WTC11 (cell line): Measurements from ENCODE around the gene METTL5. TPM values are rescaled to one million over a fixed set of nuclear protein-coding genes. Genes with fewer than 3 reads are reported as not detected.
A peak's percentile ranks its signal among the peaks of the same experiment; 100 is the strongest.
"Not testable (repeated sequence)": the region's sequence is repeated elsewhere in the genome, so short reads cannot be mapped to it uniquely, and the experiment has no call there.

Source experiments
- ATAC-seq: fragments of 200-7000 bp; cut with Tn5 transposase; 2 replicates; pipeline ENCODE4 v1.10.0; 2021; ENCODE audit warnings: mild to moderate bottlenecking, moderate library complexity
- CTCF ChIA-PET: fragments of 300-600 bp; sonication (Branson Sonifier 250); formaldehyde crosslinking; loops from one replicate; lab custom pipeline; 2021; ENCODE audit warnings: antibody characterized with exemption; lab: Charles Lee
- POLR2A ChIA-PET: fragments of 350-600 bp; sonication (Branson Sonifier 250); formaldehyde crosslinking; loops from one replicate; lab custom pipeline; 2021; ENCODE audit warnings: antibody characterized with exemption; lab: Charles Lee
- DNase-seq: peaks from one replicate; pipeline ENCODE4 v3.0.0; 2021; ENCODE audit warnings: low spot score
- H3K27ac Mint-ChIP-seq: 2 replicates; pipeline ENCODE4 v1.8.0; 2021; ENCODE audit warnings: mixed read lengths
- H3K27me3 Mint-ChIP-seq: 2 replicates; pipeline ENCODE4 v1.8.0; 2021; ENCODE audit warnings: low read depth, mild to moderate bottlenecking, moderate library complexity, mixed read lengths
- H3K36me3 Mint-ChIP-seq: 2 replicates; pipeline ENCODE4 v1.8.0; 2021; ENCODE audit warnings: mixed read lengths
- H3K4me1 Mint-ChIP-seq: 2 replicates; pipeline ENCODE4 v1.8.0; 2022; ENCODE audit warnings: mixed read lengths
- H3K4me3 Mint-ChIP-seq: 2 replicates; pipeline ENCODE4 v1.8.0; 2021; ENCODE audit warnings: mild to moderate bottlenecking, moderate library complexity, mixed read lengths
- H3K9me3 Mint-ChIP-seq: 2 replicates; pipeline ENCODE4 v1.8.0; 2021; ENCODE audit warnings: mixed read lengths
- KAT7 ChIP-seq: sonication (generic); formaldehyde crosslinking; IDR thresholded peaks from 2 replicates; pipeline ENCODE4 v1.8.1; 2023; ENCODE audit warnings: missing genetic modification reagents, mild to moderate bottlenecking, borderline replicate concordance
- ZNF138 ChIP-seq: sonication (generic); formaldehyde crosslinking; conservative IDR thresholded peaks from 2 replicates; pipeline ENCODE4 v1.8.1; 2022; ENCODE audit warnings: mild to moderate bottlenecking, moderate library complexity, missing genetic modification reagents
- ZNF219 ChIP-seq: sonication (generic); formaldehyde crosslinking; IDR thresholded peaks from 2 replicates; pipeline ENCODE4 v1.8.0; 2023; ENCODE audit warnings: missing genetic modification reagents, mild to moderate bottlenecking, borderline replicate concordance
- total RNA-seq: library from RNA; stranded (reverse); gene quantifications from 3 replicates; pipeline ENCODE4 v1.2.3, GENCODE V29; 2021
- TF ChIP-seq, protein P1 (sequence below): sonication (generic); formaldehyde crosslinking; IDR thresholded peaks from 2 replicates; pipeline ENCODE4 v1.8.1; 2022; ENCODE audit warnings: low read depth, missing genetic modification reagents, borderline replicate concordance
- TF ChIP-seq, protein P2 (sequence below): sonication (generic); formaldehyde crosslinking; IDR thresholded peaks from 2 replicates; pipeline ENCODE4 v1.8.0; 2023; ENCODE audit warnings: mild to moderate bottlenecking, missing genetic modification reagents
- TF ChIP-seq, protein P3 (sequence below): fragments of 250-450 bp; sonication (Bioruptor Pico); IDR thresholded peaks from 2 replicates; pipeline ENCODE4 v1.9.0; 2021; ENCODE audit warnings: mild to moderate bottlenecking, borderline replicate concordance
- TF ChIP-seq, protein P4 (sequence below): sonication (generic); formaldehyde crosslinking; conservative IDR thresholded peaks from 2 replicates; pipeline ENCODE4 v1.8.1; 2022; ENCODE audit warnings: mild to moderate bottlenecking, missing genetic modification reagents
- TF ChIP-seq, protein P5 (sequence below): sonication (generic); formaldehyde crosslinking; IDR thresholded peaks from 2 replicates; pipeline ENCODE4 v1.8.0; 2022; ENCODE audit warnings: missing genetic modification reagents
- TF ChIP-seq, protein P6 (sequence below): fragments of 250-450 bp; sonication (Bioruptor Pico); IDR thresholded peaks from 2 replicates; pipeline ENCODE4 v1.9.0; 2021; ENCODE audit warnings: mild to moderate bottlenecking
- TF ChIP-seq, protein P7 (sequence below): sonication (generic); formaldehyde crosslinking; IDR thresholded peaks from 2 replicates; pipeline ENCODE4 v1.8.1; 2023; ENCODE audit warnings: mild to moderate bottlenecking, missing genetic modification reagents, moderate library complexity

The METTL5 gene
- total RNA-seq, 1 experiment from 2014 or later: 90.9 TPM

DNA sequence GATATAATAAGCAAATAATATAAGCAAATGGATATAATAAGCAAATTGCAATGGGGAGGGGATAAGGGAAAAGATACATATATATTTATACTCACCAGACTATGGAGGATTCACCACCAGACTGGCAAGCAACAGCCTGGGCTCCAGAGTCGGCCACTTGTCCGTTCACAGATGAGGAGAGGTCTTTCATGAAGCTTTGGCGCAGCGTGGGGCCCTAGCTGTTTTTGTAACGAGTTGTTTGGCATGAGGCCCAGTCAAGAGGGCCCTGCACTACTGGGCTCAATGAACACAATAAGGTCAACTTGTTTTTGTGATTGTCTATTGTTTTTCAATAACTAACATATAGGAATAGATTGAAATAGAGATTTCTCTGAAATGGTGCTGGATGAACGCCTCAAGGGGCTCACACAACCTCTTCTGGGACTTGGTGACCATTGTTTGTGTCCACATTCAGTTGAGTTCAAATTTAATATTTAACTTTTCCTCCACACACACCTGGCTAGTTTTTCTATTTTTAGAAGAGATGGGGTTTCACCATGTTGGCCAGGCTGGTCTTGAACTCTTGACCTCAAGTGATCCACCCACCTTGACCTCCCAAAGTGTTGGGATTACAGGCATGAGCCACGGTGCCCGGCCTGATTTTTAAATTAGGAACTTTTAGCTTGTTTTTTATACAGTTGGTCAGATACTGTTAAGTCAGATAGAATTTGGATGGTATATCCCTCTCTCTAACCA lies 24.4 kb upstream of the METTL5 start:
- DNase-seq, CTCF ChIA-PET, H3K9me3 Mint-ChIP-seq, H3K27me3 Mint-ChIP-seq, ATAC-seq, POLR2A ChIA-PET, H3K4me3 Mint-ChIP-seq: not testable (repeated sequence)
- peaks cover 14% of the 10 kb centered on the region for H3K36me3 Mint-ChIP-seq
- H3K27ac Mint-ChIP-seq: peak overlapping the region; percentile 21; the same call in 1 of the 2 replicates
- peaks cover 18% of the 10 kb centered on the region for H3K4me1 Mint-ChIP-seq

DNA sequence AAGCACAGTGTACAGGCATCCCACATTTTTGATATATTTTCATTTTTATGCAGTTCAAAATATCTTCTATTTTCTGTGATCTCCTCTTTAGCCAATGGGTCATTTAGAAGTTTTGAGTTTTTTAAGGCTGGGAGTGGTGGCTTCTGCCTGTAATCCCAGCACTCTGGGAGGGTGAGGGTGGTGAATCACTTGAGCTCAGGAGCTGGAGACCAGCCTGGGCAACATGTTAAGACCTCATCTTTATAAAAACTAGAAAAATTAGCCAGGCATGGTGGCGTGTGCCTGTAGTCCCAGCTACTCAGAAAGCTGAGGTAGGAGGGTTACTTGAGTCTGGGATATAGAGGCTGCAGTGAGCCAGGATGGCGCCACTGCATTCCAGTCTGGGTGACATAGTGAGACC lies 20.3 kb upstream of the METTL5 start:
- peaks cover 18% of the 10 kb centered on the region for H3K9me3 Mint-ChIP-seq
- no peaks in the 10 kb centered on the region for H3K27me3 Mint-ChIP-seq
- CTCF ChIA-PET: interaction anchor here (0.7 to 1.2 kb wide), 3 partner anchors 21 to 462 kb away, joined by 3 to 5 read pairs (median 4); partner anchors contain the start of gene METTL5
- H3K36me3 Mint-ChIP-seq: peaks cover 20% of the 10 kb centered on the region
- H3K4me3 Mint-ChIP-seq: no peak overlapping the region
- POLR2A ChIA-PET: no interaction called here
- H3K4me1 Mint-ChIP-seq: peaks cover 9% of the 10 kb centered on the region
- no peak overlapping the region for H3K27ac Mint-ChIP-seq
- TF ChIP-seq, protein P1, sequence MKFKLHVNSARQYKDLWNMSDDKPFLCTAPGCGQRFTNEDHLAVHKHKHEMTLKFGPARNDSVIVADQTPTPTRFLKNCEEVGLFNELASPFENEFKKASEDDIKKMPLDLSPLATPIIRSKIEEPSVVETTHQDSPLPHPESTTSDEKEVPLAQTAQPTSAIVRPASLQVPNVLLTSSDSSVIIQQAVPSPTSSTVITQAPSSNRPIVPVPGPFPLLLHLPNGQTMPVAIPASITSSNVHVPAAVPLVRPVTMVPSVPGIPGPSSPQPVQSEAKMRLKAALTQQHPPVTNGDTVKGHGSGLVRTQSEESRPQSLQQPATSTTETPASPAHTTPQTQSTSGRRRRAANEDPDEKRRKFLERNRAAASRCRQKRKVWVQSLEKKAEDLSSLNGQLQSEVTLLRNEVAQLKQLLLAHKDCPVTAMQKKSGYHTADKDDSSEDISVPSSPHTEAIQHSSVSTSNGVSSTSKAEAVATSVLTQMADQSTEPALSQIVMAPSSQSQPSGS (CRISPR knock-in tag): no peak
- TF ChIP-seq, protein P2, sequence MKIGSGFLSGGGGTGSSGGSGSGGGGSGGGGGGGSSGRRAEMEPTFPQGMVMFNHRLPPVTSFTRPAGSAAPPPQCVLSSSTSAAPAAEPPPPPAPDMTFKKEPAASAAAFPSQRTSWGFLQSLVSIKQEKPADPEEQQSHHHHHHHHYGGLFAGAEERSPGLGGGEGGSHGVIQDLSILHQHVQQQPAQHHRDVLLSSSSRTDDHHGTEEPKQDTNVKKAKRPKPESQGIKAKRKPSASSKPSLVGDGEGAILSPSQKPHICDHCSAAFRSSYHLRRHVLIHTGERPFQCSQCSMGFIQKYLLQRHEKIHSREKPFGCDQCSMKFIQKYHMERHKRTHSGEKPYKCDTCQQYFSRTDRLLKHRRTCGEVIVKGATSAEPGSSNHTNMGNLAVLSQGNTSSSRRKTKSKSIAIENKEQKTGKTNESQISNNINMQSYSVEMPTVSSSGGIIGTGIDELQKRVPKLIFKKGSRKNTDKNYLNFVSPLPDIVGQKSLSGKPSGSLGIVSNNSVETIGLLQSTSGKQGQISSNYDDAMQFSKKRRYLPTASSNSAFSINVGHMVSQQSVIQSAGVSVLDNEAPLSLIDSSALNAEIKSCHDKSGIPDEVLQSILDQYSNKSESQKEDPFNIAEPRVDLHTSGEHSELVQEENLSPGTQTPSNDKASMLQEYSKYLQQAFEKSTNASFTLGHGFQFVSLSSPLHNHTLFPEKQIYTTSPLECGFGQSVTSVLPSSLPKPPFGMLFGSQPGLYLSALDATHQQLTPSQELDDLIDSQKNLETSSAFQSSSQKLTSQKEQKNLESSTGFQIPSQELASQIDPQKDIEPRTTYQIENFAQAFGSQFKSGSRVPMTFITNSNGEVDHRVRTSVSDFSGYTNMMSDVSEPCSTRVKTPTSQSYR (CRISPR knock-in tag): no peak
- TF ChIP-seq, protein P3, sequence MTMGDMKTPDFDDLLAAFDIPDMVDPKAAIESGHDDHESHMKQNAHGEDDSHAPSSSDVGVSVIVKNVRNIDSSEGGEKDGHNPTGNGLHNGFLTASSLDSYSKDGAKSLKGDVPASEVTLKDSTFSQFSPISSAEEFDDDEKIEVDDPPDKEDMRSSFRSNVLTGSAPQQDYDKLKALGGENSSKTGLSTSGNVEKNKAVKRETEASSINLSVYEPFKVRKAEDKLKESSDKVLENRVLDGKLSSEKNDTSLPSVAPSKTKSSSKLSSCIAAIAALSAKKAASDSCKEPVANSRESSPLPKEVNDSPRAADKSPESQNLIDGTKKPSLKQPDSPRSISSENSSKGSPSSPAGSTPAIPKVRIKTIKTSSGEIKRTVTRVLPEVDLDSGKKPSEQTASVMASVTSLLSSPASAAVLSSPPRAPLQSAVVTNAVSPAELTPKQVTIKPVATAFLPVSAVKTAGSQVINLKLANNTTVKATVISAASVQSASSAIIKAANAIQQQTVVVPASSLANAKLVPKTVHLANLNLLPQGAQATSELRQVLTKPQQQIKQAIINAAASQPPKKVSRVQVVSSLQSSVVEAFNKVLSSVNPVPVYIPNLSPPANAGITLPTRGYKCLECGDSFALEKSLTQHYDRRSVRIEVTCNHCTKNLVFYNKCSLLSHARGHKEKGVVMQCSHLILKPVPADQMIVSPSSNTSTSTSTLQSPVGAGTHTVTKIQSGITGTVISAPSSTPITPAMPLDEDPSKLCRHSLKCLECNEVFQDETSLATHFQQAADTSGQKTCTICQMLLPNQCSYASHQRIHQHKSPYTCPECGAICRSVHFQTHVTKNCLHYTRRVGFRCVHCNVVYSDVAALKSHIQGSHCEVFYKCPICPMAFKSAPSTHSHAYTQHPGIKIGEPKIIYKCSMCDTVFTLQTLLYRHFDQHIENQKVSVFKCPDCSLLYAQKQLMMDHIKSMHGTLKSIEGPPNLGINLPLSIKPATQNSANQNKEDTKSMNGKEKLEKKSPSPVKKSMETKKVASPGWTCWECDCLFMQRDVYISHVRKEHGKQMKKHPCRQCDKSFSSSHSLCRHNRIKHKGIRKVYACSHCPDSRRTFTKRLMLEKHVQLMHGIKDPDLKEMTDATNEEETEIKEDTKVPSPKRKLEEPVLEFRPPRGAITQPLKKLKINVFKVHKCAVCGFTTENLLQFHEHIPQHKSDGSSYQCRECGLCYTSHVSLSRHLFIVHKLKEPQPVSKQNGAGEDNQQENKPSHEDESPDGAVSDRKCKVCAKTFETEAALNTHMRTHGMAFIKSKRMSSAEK: no peak
- TF ChIP-seq, protein P4, sequence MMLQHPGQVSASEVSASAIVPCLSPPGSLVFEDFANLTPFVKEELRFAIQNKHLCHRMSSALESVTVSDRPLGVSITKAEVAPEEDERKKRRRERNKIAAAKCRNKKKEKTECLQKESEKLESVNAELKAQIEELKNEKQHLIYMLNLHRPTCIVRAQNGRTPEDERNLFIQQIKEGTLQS: no peak
- no peak for TF ChIP-seq ZNF219 (CRISPR knock-in tag)
- TF ChIP-seq ZNF138: no peak
- DNase-seq: no peak
- ATAC-seq: no peak

DNA sequence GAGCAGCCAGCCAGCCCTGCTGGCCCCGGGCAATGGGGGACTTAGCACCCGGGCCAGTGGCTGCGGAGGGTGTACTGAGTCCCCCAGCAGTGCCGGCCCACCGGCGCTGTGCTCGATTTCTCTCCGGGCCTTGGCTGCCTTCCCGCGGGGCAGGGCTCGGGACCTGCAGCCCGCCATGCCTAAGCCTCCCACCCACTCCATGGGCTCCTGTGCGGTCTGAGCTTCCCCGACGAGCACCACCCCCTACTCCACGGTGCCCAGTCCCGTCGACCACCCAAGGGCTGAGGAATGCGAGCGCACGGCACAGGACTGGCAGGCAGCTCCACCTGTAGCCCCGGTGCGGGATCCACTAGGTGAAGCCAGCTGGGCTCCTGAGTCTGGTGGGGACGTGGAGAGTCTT lies 16.9 kb upstream of the METTL5 start:
- H3K4me1 Mint-ChIP-seq, H3K27me3 Mint-ChIP-seq, CTCF ChIA-PET, DNase-seq, POLR2A ChIA-PET, H3K27ac Mint-ChIP-seq, ATAC-seq, H3K4me3 Mint-ChIP-seq: not testable (repeated sequence)
- peaks cover 24% of the 10 kb centered on the region for H3K9me3 Mint-ChIP-seq
- H3K36me3 Mint-ChIP-seq: peaks cover 24% of the 10 kb centered on the region

DNA sequence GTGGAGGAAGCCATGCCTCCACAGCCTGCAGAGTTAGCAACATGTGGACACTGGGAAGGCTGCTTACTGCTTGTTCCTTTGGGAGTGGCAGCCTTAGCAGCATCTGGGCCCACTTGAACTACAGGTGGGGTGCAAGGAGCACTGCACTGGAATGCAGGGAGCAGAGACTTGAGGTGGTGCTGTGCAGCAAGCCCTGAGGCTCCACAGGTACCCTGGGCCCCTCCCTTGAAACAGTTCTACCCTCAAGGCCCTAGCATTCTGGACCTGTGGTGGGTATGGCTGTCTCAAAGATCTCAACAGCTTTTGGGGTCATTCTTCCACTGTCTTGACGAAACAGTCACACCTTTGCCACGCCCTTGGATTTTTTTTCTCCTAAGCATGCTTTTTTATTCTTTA lies 16.0 kb upstream of the METTL5 start:
- POLR2A ChIA-PET: no interaction called here
- CTCF ChIA-PET: no interaction called here
- Mint-ChIP-seq H3K36me3 (peaks cover 24% of the 10 kb centered on the region), H3K27me3 (no peaks in the 10 kb centered on the region), H3K4me3 (no peak overlapping the region), H3K27ac (no peak overlapping the region), H3K9me3 (peaks cover 24% of the 10 kb centered on the region), H3K4me1 (no peaks in the 10 kb centered on the region)
- no peak for DNase-seq
- no peak for ATAC-seq
- TF ChIP-seq, protein P5, sequence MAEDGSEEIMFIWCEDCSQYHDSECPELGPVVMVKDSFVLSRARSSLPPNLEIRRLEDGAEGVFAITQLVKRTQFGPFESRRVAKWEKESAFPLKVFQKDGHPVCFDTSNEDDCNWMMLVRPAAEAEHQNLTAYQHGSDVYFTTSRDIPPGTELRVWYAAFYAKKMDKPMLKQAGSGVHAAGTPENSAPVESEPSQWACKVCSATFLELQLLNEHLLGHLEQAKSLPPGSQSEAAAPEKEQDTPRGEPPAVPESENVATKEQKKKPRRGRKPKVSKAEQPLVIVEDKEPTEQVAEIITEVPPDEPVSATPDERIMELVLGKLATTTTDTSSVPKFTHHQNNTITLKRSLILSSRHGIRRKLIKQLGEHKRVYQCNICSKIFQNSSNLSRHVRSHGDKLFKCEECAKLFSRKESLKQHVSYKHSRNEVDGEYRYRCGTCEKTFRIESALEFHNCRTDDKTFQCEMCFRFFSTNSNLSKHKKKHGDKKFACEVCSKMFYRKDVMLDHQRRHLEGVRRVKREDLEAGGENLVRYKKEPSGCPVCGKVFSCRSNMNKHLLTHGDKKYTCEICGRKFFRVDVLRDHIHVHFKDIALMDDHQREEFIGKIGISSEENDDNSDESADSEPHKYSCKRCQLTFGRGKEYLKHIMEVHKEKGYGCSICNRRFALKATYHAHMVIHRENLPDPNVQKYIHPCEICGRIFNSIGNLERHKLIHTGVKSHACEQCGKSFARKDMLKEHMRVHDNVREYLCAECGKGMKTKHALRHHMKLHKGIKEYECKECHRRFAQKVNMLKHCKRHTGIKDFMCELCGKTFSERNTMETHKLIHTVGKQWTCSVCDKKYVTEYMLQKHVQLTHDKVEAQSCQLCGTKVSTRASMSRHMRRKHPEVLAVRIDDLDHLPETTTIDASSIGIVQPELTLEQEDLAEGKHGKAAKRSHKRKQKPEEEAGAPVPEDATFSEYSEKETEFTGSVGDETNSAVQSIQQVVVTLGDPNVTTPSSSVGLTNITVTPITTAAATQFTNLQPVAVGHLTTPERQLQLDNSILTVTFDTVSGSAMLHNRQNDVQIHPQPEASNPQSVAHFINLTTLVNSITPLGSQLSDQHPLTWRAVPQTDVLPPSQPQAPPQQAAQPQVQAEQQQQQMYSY (CRISPR knock-in tag): no peak
- TF ChIP-seq, protein P6, sequence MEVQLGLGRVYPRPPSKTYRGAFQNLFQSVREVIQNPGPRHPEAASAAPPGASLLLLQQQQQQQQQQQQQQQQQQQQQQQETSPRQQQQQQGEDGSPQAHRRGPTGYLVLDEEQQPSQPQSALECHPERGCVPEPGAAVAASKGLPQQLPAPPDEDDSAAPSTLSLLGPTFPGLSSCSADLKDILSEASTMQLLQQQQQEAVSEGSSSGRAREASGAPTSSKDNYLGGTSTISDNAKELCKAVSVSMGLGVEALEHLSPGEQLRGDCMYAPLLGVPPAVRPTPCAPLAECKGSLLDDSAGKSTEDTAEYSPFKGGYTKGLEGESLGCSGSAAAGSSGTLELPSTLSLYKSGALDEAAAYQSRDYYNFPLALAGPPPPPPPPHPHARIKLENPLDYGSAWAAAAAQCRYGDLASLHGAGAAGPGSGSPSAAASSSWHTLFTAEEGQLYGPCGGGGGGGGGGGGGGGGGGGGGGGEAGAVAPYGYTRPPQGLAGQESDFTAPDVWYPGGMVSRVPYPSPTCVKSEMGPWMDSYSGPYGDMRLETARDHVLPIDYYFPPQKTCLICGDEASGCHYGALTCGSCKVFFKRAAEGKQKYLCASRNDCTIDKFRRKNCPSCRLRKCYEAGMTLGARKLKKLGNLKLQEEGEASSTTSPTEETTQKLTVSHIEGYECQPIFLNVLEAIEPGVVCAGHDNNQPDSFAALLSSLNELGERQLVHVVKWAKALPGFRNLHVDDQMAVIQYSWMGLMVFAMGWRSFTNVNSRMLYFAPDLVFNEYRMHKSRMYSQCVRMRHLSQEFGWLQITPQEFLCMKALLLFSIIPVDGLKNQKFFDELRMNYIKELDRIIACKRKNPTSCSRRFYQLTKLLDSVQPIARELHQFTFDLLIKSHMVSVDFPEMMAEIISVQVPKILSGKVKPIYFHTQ (CRISPR knock-in tag): no peak
- TF ChIP-seq, protein P7, sequence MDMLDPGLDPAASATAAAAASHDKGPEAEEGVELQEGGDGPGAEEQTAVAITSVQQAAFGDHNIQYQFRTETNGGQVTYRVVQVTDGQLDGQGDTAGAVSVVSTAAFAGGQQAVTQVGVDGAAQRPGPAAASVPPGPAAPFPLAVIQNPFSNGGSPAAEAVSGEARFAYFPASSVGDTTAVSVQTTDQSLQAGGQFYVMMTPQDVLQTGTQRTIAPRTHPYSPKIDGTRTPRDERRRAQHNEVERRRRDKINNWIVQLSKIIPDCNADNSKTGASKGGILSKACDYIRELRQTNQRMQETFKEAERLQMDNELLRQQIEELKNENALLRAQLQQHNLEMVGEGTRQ (CRISPR knock-in tag): no peak
- TF ChIP-seq KAT7 (CRISPR knock-in tag): no peak
